ENCODE measurements around the gene SH3RF1.
"Not testable (repeated sequence)": the region's sequence is repeated elsewhere in the genome, so short reads cannot be mapped to it uniquely, and the experiment has no call there.

The SH3RF1 gene

GRCh38 chr4:169222761-169223160, 48.0 kb downstream of the SH3RF1 start:
- no peak for DNase-seq

GRCh38 chr4:169221662-169222061, 49.1 kb downstream of the SH3RF1 start:
- DNase-seq, result no peak

GRCh38 chr4:169220854-169221411, 49.8 kb downstream of the SH3RF1 start:
- no peak for DNase-seq

GRCh38 chr4:169220447-169220846, 50.3 kb downstream of the SH3RF1 start:
- DNase-seq, result no peak

GRCh38 chr4:169219440-169219839, 51.3 kb downstream of the SH3RF1 start:
- DNase-seq, result no peak

- DNase-seq, result no peak
Measured at GRCh38 chr4:169215656-169216055, 55.1 kb downstream of the SH3RF1 start.

- no peak for DNase-seq
Measured at GRCh38 chr4:169212981-169213380, 57.8 kb downstream of the SH3RF1 start.

GRCh38 chr4:169210504-169211118, 60.1 kb downstream of the SH3RF1 start:
- peak; percentile 86 for DNase-seq

- DNase-seq, result no peak
Measured at GRCh38 chr4:169209388-169209883, 61.3 kb downstream of the SH3RF1 start.

- no peak for DNase-seq
Measured at GRCh38 chr4:169208516-169208915, 62.2 kb downstream of the SH3RF1 start.

GRCh38 chr4:169208090-169208455, 62.7 kb downstream of the SH3RF1 start:
- no peak for DNase-seq

GRCh38 chr4:169207436-169208089, 63.2 kb downstream of the SH3RF1 start:
- DNase-seq, result no peak

- no peak for DNase-seq
Measured at GRCh38 chr4:169205744-169206080, 65.0 kb downstream of the SH3RF1 start.

GRCh38 chr4:169205075-169205743, 65.5 kb downstream of the SH3RF1 start:
- no peak for DNase-seq

GRCh38 chr4:169203891-169204290, 66.9 kb downstream of the SH3RF1 start:
- no peak for DNase-seq

- DNase-seq, result not testable (repeated sequence)
Measured at GRCh38 chr4:169203278-169203677, 67.5 kb downstream of the SH3RF1 start.

- no peak for DNase-seq
Measured at GRCh38 chr4:169202878-169203277, 67.9 kb downstream of the SH3RF1 start.

GRCh38 chr4:169202145-169202699, 68.5 kb downstream of the SH3RF1 start:
- DNase-seq, result no peak

- DNase-seq, result no peak
Measured at GRCh38 chr4:169201222-169202144, 69.3 kb downstream of the SH3RF1 start.

- no peak for DNase-seq
Measured at GRCh38 chr4:169200361-169201030, 70.3 kb downstream of the SH3RF1 start.

GRCh38 chr4:169199184-169199583, 71.6 kb downstream of the SH3RF1 start:
- DNase-seq, result no peak

- no peak for DNase-seq
Measured at GRCh38 chr4:169198167-169198566, 72.6 kb downstream of the SH3RF1 start.

Data from inflammatory macrophage treated with lipopolysaccharide for 4 hours (primary cell).